HG02798 (cell line): Measurements from ENCODE around the gene SLC25A43.
A peak's percentile ranks its signal among the peaks of the same experiment; 100 is the strongest.
"Not testable (repeated sequence)": the region's sequence is repeated elsewhere in the genome, so short reads cannot be mapped to it uniquely, and the experiment has no call there.

ENCODE experiments used
- ATAC-seq: cut with Tn5 transposase; IDR thresholded peaks from one replicate; pipeline ENCODE4 v1.9.1; 2021; ENCODE audit warnings: mild to moderate bottlenecking; ENCODE audit not compliant: unreplicated experiment, poor library complexity

The SLC25A43 gene

DNA sequence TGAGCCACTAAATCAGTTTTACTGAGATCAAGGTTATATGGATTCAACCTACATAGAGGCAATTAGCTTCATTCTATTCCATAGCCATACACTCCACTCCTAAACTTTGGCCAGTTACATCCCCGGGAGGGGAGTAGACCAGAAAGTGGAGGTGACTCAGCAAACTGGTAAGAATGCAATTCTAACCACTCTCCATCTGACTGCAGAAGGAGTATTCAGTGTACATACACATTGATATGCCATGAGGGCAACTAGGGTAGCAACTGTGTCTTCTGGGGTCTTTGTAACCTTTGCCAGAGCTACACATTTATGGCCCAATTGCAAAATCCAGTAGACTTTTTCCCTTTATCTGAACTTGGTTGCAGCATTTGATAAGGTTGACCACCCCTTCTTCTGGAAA is 7.6 kb downstream of the SLC25A43 start:
- no peak for ATAC-seq

DNA sequence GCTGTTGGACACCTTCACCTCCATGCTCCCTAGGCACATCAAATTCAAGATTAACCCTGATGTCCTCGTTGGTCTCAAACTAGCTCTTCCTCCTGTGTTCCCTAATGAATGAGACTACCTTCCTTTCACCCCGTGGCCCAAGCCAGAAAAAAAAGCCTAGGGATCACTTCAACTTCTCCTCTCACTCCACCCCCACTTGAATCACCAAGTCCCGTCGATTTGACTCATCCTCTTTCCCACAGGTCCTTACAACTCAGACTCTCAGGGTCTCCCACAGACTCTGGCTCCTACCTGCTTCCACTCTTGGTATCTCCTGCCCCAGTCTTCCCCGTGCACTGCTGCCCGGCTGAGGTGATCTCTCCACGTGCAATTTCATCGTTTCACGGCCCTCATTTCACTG is 8.5 kb downstream of the SLC25A43 start:
- ATAC-seq, result no peak

DNA sequence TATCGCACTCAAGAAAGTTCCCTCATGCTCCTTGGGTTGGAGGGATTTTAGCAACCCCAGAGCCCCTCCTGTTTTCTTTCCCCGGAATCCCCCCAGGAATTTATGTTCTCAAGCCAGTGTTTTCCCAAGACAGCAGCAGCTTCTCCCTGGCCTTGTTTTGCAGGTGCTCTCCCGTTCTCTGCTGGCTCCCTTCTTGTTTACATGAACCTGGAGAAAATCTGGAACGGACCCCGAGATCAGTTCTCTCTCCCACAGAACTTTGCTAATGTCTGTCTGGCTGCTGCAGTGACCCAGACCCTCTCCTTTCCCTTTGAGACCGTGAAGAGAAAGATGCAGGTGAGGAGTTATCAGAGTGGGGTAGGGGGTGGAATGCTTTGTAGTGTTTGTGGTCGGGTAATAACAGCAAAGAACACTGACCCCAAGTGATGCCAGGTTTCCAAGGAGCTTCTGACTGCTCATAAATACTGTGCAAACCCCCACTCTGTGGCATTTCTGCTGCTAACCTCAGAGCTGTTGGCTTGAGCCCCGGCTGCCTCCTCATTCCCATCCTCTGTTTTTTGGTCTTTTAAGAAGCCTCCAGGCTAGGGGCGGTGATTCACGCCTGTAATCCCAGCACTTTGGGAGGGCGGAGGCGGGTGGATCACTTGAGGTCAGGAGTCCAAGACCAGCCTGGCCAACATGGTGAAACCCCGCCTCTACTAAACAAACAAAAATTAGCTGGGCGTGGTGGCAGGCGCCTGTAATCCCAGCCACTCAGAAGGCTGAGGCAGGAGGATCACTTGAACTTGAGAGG is 11.1 kb downstream of the SLC25A43 start:
- ATAC-seq, result no peak

DNA sequence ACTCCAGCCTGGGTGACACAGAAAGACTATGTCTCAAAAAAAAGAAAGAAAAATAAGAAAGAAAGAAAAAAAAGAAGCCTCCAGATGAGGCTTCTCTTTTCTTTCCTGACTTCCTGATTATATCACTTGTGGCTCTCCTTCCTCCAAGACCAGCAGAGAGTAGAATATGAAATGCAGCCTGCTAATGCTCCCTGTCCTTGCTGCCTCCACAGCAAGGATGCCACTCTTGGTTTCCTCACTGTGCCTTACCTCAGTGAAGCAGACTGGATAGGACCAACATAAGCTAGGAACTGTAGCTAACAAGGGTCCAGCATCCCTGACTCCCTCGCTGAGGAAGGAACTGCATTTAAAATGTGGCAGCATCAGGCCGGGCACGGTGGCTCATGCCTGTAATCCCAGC is 11.7 kb downstream of the SLC25A43 start:
- no peak for ATAC-seq

DNA sequence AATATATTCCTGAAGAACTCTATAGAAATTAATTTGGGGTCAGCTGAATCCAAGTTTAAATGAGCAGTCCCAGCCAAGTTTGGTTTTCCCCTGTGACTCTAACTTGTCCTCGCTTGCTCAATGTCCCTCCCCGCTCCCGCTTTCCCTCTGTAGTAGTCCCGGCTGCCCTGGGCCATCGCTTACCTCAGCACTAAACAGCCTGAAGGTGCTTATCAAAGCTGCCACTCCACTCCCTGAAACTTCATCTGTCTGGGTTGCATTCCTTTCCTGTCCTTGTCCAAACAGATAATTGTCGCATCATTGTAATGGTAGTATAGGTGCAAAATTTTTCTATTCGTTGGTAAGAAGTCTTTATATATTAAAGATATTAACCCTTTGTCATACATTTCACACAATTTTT is 12.8 kb downstream of the SLC25A43 start:
- ATAC-seq, result no peak

DNA sequence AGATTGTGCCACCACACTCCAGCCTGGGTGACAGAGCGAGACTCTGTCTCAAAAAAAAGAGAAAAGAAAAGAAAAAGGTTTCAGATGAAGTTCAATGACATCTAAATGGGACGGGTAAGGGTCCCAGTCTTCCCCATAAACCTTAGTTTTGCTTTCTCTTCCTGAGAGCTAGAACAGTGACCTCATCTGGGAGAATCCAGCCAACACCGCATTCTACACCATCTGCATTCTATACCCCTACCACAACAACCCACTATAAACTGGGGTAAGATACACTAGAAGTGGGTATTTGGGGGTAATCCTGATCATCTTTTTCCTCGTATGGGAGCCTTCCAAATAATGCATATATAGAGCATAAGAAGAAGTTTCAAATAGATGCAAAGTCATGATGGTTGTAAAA is 18.2 kb downstream of the SLC25A43 start:
- ATAC-seq, result no peak

DNA sequence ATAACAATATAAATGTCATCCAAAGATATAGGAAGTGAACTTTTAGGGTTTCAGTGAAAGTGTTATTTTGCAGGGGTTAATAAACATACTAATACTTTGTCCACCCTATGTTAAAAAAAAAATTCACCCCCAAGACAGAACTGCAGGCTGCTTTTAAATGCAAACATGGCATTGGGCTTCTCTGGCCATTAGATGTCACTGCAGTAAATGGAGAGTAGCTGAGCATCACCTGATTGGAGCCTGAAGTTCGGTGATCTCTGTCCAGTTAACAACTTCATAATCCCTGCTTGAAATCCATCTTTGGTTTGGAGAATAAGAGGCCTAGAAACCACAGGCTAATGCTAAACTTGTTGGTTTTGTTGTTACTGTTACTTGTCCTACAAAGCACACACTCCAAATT is 18.7 kb downstream of the SLC25A43 start:
- ATAC-seq, result peak; percentile 43

DNA sequence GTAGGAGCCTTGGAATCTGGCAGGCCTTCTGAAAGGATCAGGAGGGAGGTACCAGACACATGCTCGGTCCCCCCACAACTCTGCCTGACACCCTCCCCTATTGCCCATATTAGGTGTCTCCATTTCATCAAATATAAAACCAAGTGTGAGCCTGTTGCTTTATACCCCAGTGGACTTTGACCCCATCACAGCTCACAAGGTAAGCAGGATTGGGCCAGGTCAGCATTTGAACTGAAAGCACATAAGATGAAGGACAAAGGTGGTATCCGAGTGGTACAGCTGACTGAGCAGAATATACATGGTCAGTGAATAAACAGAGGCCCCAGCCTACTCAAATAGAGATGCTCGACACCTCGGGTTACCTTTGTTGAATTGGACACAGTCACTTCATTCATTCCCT is 20.0 kb downstream of the SLC25A43 start:
- ATAC-seq, result no peak

DNA sequence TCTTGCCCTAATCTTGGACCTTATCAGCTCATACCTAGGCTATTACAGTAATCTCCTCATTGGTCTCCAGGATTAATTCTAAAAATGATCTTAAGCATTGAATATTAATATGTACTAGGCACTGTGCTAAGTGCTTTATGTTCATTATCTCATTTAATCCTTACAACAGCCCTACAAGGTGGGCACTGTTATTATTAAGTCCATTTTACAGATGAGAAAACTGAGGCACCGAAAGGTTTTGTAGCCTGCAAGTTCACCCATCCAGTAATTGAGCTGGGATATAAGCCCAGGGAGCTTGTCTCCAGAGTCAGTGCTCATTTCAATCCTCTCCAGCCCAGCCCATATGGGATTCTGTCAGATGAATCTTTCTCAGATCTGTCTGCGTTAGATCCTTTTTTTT is 20.8 kb downstream of the SLC25A43 start:
- no peak for ATAC-seq

DNA sequence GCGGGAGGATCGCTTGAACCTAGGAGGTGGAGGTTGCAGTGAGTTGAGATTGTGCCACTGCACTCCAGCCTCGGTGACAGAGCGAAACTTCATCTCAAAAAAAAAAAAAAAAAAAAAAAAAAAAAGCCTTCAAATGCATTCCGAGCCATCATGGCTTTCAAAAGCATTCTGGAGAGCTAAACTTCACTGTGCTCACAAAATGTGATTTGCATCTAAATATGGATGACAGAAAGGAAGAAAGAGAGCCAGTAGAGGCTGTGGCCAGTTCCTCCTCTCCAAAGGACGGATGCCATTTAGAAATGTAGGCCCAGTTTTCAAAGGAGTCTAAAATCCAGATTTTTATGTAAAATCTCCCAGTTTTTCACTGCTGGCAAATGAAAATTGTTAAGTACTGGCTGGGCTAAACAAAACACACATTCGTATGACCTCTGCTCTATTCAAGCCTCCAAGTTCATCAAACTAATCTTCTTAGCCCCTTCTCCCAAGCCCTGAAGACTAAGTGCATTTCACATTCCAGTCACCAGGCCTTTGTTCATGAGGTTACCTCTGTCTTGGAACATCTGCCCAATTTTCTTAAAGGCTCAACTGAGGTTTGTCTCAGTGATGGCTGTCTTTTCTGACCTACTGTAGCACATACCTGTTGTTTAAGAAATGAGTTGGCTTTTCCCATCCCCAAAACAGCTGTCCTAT is 22.0 kb downstream of the SLC25A43 start:
- ATAC-seq, result no peak

DNA sequence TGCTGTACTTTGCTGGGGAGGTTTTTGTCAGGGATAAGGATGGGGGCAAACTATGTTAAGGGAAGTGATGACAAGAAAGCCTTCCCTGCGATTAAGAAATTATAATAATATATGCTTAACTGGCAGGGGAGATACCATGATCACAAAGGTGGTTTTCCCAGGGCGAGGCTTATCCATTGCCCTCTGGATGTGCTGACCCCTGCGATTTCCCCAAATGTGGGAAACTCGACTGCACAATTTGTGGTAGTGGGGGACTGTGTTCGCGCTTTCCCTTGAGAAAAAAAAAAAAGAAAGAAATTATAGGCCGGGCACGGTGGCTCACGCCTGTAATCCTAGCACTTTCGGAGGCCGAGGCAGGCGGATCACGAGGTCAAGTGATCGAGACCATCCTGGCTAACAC is 24.5 kb downstream of the SLC25A43 start:
- ATAC-seq, result no peak

DNA sequence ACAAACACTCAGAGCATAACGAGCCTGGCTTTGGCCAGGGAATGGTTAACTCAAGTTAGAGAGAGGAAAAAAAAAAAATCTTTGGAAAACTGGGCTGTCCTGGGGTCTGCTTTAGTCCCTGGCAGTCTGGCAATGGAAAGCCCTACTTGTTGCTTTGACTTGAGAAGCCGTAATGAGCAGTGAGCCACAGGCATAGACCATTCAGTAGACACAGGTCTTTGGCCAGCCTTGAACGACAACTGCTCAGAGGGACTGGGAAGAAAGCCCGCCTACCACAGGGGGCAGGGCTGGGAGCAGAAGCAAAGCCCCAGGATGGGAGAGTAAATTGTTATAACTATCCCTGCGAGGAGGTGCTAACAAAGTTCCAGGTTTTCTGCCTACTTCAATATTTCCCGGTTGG is 25.9 kb downstream of the SLC25A43 start:
- ATAC-seq, result no peak

DNA sequence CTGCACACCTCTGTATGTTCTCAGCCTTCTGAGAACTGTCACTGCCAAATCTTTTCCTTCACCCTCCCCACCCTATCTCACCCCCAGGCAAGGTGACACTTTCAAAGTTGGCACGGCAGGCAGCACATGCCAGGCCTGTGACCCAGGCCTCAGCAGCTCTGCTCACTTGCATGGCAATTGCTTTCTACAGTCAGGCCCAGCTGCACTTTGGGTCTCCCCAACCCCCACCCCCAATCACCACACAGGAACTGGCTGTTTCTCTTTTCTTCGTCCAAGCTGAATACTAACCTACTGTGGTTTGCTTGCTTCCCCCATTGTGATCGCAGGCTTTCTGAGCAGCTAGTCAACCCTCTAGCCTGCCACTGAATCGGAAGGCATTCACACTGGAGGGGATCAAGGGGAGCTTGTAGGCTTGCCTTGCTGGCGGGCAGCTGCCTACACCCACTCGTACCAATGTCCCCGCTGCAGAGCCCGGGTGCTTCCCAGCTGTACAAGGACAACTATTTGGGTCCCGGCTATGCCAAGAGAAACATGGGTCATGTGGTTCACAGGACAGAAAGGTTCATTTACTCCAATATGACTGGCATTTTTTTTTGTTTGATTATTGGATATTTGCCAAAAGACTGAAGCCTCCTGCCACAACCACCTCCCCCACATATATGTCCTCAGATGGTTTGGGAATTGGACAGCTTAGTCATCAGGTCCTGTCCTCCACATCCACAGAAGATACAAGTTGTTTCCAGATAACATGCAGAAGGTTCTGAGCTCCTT is 28.1 kb downstream of the SLC25A43 start:
- peak; percentile 72 for ATAC-seq

DNA sequence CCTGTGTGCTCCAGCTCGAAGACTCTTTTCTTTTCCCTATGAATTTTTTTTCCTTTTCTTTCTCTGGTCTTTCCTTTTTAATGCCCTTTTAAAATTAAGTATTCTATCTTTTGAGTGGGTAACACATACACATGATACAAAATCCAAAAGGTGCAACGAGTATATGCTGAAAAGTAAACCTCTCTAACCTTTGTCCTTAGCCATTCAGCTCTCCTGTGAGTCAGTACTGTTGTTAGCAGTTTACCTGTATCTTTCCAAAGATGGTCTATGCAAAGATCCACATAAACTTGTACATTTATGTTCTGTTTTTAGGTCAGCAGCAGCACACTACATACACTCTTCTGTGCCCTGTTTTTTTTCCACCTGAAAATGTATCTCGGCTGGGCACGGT is 28.7 kb downstream of the SLC25A43 start:
- no peak for ATAC-seq

DNA sequence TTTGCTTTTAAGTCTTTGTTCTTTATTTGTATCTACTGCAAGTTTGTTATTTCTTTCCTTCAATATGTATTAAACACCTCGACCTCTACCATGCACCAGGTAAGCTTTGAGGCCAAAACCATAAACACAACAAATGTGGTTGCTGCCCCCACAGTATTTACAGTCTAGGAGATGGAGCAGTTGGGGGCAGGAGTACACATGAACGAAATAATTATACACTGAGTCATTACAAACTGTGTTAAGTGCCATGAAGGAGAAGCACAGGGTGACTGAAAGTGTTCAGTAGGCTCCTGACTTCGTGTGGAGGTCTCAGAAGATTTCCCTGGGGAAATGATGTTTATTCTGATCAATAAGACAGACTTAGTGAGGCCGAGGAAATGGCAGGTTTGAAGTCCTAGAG is 30.3 kb downstream of the SLC25A43 start:
- no peak for ATAC-seq

DNA sequence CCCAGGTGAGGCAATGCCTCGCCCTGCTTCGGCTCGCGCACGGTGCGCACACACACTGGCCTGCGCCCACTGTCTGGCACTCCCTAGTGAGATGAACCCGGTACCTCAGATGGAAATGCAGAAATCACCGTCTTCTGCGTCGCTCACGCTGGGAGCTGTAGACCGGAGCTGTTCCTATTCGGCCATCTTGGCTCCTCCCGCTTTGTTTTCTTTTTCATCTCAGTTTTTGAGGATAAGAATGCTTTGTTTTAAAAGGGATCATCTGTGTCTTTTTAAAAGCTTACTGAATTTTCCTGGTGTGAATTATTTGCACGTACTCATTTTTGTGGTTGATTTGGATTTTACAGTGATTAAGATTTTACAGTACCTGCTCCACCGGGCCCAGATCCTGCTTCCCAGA is 42.2 kb downstream of the SLC25A43 start:
- not testable (repeated sequence) for ATAC-seq

DNA sequence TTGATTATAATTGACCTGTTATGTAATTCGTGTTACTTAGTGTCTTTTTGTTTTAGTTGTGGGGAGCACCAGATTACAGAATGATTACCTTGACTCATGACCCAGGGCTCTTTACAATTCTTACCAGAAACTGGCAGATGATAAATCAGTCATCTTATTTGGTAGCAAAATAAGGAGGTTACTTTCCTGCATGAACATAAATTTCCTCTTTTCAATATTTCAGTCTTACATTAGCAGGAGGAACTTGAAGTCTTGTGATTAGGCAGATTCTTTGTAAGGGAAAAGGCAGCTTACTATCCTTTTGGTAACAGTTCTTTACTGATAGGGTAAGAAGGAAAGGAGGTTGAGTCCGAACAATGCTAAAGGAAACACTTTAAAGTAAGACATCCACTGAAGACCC is 43.1 kb downstream of the SLC25A43 start:
- ATAC-seq, result no peak

DNA sequence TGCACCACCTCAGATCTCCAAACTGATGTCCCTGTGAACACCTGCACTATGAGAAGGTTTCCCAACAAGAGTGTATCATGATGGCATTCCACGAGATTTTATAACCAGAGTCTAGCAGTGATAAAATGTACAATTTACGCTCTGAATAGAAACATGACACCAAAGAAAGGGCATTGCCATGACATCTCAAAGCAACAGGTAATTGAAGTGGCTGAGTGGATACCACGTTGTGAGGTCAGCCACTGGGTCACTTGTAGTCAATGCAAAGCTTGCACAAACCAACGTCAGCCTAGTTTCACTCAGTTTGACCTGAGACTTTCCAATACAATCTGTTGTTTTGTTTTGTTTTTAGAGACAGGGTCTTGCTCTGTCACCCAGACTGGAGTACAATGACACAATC is 54.1 kb downstream of the SLC25A43 start:
- ATAC-seq, result no peak

DNA sequence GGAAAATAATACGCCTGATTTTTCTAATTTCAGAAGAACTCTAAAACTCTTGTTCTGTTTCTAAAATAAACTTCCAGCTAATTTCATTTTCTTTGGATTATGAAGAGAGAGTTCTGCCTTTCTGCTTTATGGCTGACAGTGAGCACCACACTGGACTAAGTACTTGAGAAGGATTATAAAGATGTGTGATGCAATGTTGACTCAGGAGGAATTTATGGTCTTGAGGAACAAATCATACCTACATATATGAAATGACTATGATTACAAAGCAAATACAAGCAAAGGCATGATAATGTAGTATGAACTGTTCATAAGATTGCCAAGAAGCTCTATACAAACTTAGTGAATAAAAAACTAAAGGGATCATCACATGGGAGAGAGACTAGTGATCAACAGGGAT is 56.1 kb downstream of the SLC25A43 start:
- no peak for ATAC-seq

DNA sequence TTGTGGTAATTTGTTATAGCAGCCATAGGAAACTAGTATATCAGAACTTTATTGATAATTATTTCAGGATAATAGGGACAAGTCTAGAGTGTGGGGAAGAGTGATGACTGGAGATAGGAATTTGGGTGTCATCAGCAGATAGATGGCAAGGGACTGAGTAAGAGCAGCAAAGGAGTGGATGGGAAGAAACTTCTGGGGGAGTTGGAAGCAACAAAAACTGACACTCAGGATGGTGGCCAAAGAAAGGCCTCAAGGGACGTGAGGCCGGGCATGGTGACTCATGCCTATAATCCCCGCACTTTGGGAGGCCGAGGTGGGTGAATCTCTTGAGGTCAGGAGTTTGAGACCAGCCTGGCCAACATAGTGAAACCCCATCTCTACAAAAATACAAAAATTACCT is 60.0 kb downstream of the SLC25A43 start:
- ATAC-seq, result no peak

DNA sequence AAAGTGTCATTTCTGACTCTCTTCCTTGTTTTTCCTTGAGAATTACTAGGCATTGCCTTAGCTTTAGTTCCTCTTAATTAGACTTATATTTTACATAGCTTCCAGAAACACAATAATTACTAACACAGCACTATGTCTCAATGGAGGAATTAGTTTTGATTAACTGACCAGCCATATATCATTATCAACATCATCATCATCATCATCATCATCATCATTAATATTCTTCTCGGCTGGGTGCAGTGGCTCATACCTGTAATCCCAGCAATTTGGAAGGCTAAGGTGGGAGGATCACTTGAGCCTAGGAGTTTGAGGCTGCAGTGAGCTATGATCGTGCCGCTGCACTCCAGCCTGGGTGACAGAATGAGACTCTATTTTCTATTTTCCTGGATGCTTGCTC is 66.4 kb downstream of the SLC25A43 start:
- no peak for ATAC-seq
